Stimulated activated CD8-positive, alpha-beta memory T cell treated with anti-CD3 and anti-CD28 coated beads, Interleukin-4, amount 100 ng/mL, for 24 hours (primary cell): ENCODE data around the gene CTIF.
A peak's percentile ranks its signal among the peaks of the same experiment; 100 is the strongest.

ENCODE experiments used
- DNase-seq: peaks from one replicate; pipeline ENCODE4 v3.0.0-alpha.2; 2020; ENCODE audit warnings: low read depth

Gene CTIF

DNA sequence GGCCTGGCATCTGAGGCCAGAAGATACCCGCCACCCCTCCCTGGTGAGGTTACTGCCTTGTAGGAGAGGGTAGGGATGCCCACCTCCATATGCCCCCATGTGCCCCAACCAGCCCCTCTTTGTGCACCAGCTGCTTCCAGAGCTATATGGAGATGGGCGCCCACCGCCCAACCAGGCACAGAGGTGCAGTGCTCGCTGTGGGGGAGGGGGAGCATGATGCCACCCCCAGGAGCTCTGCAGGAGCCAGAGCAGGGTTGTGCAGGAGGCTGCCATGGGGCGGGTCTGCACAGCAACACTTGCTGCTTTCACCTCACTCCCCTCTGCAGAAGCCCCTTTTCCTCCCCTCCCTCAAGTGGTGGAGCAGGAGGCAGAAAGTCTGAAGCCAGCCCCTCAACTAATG lies 237.3 kb downstream of the CTIF start:
- no peak for DNase-seq

DNA sequence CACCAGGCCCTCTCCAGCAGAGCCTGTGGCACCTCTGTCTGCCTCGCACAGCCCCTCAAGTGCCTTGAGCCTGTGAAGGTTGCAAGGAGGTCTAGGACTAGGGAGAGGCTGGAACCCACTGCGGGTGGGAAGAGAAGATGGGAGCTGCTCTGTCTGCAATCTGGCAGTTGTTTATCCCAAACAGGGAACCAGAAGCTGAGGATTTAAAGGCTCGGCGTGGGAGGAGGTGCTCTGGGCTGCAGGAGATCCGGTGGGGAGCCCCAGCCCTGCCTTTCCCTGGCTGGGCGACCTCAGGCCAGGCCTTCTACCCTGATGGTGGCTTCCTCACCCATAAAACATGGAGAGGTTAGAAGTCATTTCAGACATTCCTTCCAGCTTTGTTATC lies 237.8 kb downstream of the CTIF start:
- DNase-seq: no peak

DNA sequence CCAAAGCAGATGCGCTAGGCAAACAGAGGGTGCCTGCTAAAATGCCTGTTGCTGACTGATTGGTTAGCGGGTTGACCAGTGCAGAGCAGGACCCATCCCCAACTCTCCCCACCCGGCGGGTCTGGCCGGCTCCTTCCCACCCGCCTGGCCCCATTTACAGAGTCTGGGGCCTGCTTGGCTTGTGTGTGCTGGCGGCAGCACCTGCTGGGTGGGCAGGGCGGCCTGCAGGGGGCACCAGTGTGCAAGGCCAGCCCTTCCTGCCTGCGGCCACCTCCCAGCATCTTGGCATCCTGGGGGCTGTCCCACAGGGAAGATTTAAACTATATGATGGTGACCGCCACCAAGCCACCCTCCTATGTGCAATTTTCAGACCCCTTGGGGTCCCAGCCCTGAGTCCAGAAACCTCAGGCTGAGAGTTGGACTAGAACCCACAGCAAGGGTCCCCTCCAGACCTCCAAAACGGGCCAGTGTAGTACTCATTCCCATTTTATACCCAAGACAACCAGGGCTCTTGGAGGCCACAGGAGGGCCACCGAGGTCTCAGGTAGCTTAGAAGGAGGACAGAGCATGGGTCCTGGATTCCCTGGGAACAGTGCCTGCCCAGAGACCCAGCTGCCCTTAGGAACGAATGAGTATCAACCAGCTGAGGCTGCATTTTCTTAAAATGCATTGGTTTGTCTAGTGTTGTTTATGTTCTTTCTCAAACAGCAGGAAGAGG lies 238.4 kb downstream of the CTIF start:
- peak; percentile 56 for DNase-seq

DNA sequence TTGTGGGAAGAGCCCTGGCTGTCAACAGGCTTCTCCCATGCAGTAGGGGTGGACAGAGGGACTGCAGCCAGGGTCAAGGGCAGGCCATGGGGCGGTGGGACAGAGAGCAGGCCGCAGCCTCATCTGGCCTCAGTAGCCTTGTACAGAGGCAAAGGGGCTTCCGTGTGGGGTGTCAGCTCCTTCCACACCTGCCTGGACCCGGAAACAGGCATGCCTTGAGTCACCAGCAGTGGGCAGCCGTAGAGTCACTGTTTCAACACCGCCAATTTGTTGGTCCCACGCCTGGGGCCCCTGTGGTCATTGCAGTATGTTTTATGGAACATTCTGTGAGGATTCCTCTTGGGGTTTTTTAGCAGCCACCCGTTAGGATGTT lies 238.9 kb downstream of the CTIF start:
- no peak for DNase-seq

DNA sequence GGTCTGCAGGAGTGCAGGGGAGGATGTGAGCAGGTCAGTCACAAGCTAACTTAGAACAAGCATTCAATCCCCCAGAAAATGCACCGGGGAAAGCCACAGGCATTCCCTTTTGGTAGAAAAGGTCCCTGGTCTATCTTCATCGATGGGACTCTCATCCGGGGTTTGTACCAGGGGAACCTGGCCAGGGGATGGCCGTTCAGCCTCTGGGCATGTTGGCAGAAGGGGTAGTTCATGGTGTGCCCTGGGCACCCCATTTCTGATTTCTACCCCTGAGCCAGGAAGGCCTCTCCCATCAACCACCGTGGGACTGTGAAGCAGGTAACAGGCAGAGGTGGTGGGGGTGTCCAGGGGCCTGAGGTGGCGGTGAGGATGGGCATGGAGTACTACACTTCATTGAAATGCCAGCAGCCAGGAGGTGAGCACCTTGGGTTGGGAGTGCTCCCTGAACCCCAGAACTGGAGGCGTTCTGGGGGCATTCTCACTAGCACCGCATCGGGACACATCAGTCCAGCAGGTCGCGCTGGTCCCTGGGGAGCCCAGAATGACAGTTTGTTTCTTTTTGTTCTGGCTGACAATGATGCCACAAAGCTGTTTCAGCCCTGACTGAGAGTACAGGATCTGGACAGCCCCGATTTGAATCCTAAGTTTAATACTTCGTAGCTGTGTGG lies 239.6 kb downstream of the CTIF start:
- DNase-seq: no peak

DNA sequence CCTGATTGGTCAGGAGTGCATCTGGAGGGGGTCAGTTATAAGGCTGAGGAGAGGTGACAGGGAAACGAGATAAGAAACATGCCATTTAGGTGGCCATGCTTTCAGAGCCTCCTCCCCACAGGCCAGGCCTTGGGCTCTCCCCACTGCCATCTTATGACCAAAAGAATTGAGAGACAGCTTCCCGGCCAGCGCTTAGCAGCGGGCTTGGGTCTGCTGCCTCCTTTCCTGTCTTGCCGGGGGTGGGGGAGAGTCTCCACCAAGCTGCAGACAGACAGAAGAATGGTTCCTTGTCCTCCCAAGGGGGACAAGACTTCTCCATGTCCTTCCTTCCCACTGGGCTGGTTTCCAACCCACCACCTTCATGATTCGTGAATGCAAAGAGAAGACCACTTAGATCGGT lies 240.6 kb downstream of the CTIF start:
- no peak for DNase-seq

GRCh38 chr18:48780201-48780912 lies 241.5 kb downstream of the CTIF start:
- no peak for DNase-seq

- DNase-seq: no peak
Observed at GRCh38 chr18:48780913-48781162, 242.0 kb downstream of the CTIF start.

- no peak for DNase-seq
Observed at GRCh38 chr18:48781163-48781987, 242.5 kb downstream of the CTIF start.

DNA sequence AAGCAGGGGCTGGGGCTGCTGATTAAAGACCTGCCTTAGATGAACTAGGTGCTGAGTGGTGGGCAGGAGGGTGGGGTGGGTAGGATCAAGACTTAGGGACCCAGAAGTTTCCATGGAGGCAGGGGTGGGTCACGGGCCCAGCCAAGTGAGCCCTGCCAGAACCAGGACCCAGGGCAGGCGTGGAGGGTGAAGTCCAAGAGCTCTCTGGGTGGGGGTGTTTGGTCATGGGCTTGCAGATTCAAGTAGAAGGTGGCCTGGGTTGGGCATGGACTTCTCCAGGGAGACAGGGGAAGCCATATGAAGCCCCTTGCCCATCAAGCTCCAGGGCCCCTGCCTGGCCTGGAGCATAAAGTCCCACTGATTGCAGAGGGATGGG lies 243.1 kb downstream of the CTIF start:
- no peak for DNase-seq

DNA sequence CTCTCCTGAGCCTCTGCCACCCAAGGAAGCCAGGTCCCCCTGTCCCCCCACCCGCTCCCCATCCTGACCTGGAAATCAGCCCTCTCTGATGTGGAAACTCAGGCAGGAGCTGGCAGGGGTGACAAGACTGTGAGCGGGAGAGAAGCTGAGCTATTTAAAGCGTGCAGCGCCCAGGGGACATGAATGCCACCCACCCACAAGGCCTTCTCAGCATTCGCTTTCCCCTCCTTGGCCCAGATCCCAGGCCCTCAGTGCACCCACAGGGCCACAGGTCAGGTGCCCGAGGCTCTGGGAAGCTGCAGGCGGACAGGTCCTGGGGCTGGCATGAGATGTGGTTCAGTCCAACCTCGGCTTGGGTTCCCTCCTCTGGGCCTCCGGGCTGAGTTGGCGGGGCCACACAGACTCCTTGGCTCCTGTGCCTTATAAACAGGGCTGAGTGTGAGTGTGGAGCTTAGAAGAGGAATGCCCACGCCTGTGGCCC lies 243.6 kb downstream of the CTIF start:
- DNase-seq: no peak

DNA sequence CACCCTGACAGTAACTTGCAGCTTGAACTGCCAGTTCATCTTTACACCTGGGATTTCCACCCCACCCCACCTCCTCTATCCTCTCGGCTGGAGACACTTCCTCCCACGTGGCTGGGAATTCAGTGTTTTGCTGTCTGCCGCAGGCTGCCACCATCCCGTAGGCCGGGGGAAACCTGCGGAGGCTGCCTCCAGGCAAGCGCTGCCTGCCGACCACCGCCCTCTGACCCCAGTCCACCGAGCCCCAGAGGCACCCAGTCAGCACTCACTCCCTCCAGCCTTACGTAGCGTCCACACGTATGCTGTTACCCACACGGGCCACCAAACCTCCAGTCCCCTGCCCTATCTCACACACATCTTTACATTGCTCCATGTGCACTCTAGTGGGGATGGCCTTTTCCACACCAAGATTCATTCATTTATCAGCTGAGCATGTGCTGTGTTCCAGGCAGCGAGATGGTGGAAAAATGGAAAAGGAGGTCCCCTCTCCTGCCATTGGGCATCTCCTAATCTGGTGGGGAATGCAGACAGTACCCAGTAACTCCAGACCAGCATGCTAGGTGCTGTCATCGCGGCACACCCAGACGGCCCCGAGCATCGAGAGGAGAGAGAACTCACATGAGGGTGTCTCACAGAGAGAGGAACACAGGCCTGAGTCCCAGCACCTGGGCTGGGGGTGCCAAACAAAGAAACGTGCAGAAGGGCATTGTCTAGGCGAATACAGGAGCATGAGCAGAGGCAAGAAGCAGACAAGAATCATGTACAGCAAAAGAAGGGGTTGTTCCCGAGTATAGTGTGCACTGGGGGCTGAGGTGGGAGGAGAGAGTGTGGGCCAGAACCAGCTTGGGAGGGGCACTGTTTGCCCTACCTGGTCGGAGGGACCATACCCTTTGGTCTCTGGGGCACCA lies 245.0 kb downstream of the CTIF start:
- DNase-seq: no peak

DNA sequence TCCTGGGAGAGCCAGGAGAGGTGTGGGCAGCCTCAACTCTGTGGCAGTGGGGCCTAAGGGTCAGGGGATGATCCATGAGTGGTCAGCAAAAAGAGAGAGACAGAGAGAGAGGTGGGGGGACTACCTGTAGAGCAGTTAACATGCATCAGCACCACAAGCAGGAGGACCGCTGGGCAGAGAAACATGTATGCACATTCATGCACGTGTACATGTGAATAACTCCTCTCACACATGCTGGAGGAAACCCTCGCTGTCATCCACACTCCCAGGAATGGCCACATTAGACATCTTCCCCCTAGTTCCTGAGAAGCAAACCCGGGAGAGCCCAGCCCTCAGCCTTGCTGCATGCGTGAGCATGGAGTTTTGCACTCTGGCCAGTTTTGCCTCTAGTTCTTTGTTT lies 245.8 kb downstream of the CTIF start:
- no peak for DNase-seq

DNA sequence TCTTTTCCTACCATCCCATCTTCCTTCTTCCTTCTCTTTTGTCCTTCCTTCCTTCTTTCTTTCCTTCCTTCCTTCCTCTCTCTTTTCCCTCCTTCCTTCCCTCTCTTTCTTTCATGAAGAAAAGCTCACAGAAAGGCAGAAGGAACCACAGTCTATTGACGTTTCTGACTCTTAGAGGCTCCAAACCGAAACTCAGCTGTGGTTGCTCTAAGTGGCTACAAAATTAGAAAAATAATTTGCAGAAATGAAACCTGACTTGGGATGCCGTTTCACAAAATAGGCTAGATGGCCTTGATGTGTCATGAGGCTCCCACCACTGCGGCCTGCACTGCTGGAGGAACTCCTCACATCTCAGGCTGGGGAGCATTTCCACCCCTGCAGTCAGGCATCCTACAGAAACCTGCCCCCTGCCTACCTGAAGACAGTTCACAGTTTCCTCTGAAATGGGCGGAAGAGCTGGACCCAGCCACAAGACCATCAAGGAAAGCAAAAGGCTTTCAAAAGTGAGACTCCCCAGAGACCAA lies 246.3 kb downstream of the CTIF start:
- DNase-seq: no peak

- no peak for DNase-seq
Observed at GRCh38 chr18:48785736-48786454, 247.1 kb downstream of the CTIF start.

- DNase-seq: no peak
Observed at GRCh38 chr18:48786455-48787202, 247.8 kb downstream of the CTIF start.

DNA sequence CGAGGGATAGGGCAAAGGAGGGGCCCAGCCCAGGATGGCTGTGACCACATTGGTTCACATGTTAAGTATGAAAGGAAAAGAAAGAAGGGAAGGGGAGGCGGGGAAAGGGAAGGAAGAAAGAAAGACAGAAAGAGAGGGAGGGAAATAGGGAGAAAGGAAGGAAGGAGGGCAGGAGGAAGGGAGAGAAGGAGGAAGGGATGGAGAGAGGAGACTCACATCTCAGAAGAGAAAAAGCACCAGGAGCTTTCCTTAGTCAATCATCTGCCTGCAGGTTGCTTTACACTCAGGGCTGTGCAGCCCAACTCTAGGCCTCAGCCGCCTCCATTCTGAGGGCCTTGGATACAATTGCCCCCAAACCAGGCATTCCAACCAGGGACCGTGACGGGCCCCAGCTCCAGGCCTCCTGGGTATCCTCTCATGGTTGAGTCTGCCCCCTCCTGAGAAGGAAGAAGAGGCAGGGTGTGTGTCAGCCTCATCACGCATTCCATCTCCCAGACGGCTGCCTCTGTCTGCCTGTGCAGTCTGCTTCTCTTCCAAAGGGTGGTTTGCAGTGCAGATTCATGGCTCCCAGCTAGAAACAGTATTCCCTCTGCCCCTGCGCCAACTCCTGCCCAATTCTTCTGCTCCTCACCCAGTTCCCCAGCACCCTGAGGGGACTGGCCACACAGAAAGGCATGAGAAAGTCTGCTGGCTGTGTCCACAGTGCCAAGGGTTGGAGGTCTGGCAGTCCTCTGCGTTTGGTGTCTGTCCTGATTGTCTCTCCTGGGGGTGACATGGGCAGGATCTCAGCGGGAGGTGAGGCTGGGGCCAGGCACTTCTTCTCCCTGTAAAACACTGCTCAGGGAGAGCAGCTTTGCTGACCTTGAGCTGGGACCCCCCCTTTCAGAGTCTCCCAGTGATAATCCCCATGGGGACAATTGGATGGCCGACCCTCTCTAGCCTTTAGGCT lies 248.6 kb downstream of the CTIF start:
- DNase-seq: no peak

- DNase-seq: no peak
Observed at GRCh38 chr18:48788373-48788772, 249.5 kb downstream of the CTIF start.
